Keratinocyte (primary cell): ENCODE measurements around the gene SENP1.

ENCODE experiments used
- CTCF ChIP-seq, 3 experiments: IDR thresholded peaks in 1 of 3; conservative IDR thresholded peaks in 1 of 3; optimal IDR thresholded peaks in 1 of 3; 2 replicates in 2 of 3; 3 replicates in 1 of 3; pipeline versions ENCODE3 to v1.5.1; 2011; ENCODE audit warnings: low read length in 3 of 3, mild to moderate bottlenecking in 3 of 3, moderate library complexity in 2 of 3, control low read depth in 1 of 3, inconsistent platforms in 1 of 3; ENCODE audit not compliant: insufficient read depth in 2 of 3; ENCODE audit errors: extremely low read depth in 1 of 3
- EZH2 ChIP-seq: IDR thresholded peaks from one replicate; pipeline ENCODE4 v1.6.1; 2012; ENCODE audit warnings: inconsistent platforms, mild to moderate bottlenecking, low read length, moderate library complexity

DNA sequence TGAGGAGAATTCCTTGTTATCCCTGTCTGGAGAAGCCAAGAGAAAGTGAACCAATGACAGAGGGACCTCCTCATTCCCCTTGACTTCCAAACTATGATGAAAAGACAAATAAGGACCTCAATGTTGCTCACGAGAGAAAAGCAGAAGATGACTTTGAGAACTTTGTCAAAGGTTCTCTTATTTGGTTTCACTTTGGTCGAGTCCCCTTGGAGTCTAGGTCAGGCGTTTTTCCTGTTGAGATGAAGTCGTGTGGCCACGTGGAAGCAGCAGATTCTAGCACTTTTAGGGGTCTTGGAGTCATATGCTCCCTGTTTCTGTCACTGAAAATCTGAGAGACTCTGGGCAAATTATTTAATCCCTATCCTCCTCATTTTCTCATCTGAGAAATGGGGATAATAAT is 67.8 kb downstream of the SENP1 start:
- TF ChIP-seq CTCF (optimal IDR thresholded peaks at IDR 0.05 in 1 of 3, IDR thresholded peaks at IDR 0.05 in 1 of 3, conservative IDR thresholded peaks at IDR 0.05 in 1 of 3; ENCODE audit: extremely low read depth in 1 of 3, insufficient read depth in 2 of 3, low read length in 3 of 3) (no peak), EZH2 (no peak)
